PC-9 (cell line): ENCODE results near the gene TMEM97. TPM values are rescaled to one million over a fixed set of nuclear protein-coding genes. Genes with fewer than 3 reads are reported as not detected.

ENCODE experiments used
- BruUV-seq: library from RNA; stranded (reverse); fragments of 400-500 nt; replicated peaks from 2 replicates; lab custom pipeline; 2021; lab: Mats Ljungman, UMichigan
- CTCF ChIA-PET: fragments of 300-600 bp; sonication (Branson Sonifier 250); formaldehyde crosslinking; loops from one replicate; lab custom pipeline; 2022; ENCODE audit warnings: antibody characterized with exemption; lab: Charles Lee
- POLR2A ChIA-PET: fragments of 300-600 bp; sonication (Branson Sonifier 250); formaldehyde crosslinking; loops from one replicate; lab custom pipeline; 2022; ENCODE audit warnings: antibody characterized with exemption; ENCODE audit not compliant: unreplicated experiment; lab: Charles Lee
- DNase-seq, 2 experiments: peaks; one replicate each; pipeline versions ENCODE4 v3.0.0 to v3.0.0-alpha.2; 2015 to 2022; ENCODE audit warnings: mixed read lengths in 1 of 2
- H2AFZ ChIP-seq: fragments of 200-600 bp; sonication (generic); 2 replicates; pipeline ENCODE4 v1.8.1; 2017; ENCODE audit warnings: antibody characterized with exemption
- H3F3A ChIP-seq: fragments of 200-600 bp; sonication (generic); 2 replicates; pipeline ENCODE4 v1.8.1; 2017; ENCODE audit warnings: antibody characterized with exemption, mild to moderate bottlenecking, low read depth; ENCODE audit not compliant: insufficient read depth
- H3K27ac ChIP-seq: fragments of 200-600 bp; sonication (generic); 2 replicates; pipeline ENCODE4 v1.6.1; 2016; ENCODE audit warnings: mixed run types
- H3K27me3 ChIP-seq: fragments of 200-600 bp; sonication (generic); 2 replicates; pipeline ENCODE4 v1.6.1; 2016; ENCODE audit warnings: low read depth, mixed run types; ENCODE audit not compliant: insufficient read depth
- H3K36me3 ChIP-seq: fragments of 200-600 bp; sonication (generic); 2 replicates; pipeline ENCODE4 v1.6.1; 2016; ENCODE audit warnings: low read depth, mixed run types
- H3K4me1 ChIP-seq: fragments of 200-600 bp; sonication (generic); replicated peaks from 2 replicates; pipeline ENCODE4 v1.6.1; 2016; ENCODE audit warnings: mixed run types; ENCODE audit not compliant: insufficient read depth
- H3K4me2 ChIP-seq: fragments of 200-600 bp; sonication (generic); 2 replicates; pipeline ENCODE4 v1.6.1; 2017; ENCODE audit warnings: mixed run types
- H3K4me3 ChIP-seq: fragments of 200-600 bp; sonication (generic); 2 replicates; pipeline ENCODE4 v1.6.1; 2016; ENCODE audit warnings: mixed run types
- H3K79me2 ChIP-seq: fragments of 200-600 bp; sonication (generic); 2 replicates; pipeline ENCODE4 v1.6.1; 2017; ENCODE audit warnings: low read depth, mixed run types
- H3K9me2 ChIP-seq: fragments of 200-600 bp; sonication (generic); 2 replicates; pipeline ENCODE4 v1.8.1; 2017; ENCODE audit warnings: mild to moderate bottlenecking; ENCODE audit not compliant: insufficient read depth
- H3K9me3 ChIP-seq: fragments of 200-600 bp; sonication (generic); 2 replicates; pipeline ENCODE4 v1.8.1; 2016; ENCODE audit warnings: low read depth; ENCODE audit not compliant: insufficient read depth
- H4K20me1 ChIP-seq: fragments of 200-600 bp; sonication (generic); 2 replicates; pipeline ENCODE4 v1.8.1; 2017; ENCODE audit not compliant: insufficient read depth
- CTCF ChIP-seq: fragments of 200-600 bp; sonication (generic); conservative IDR thresholded peaks from 2 replicates; pipeline ENCODE4 v1.6.1; 2017; ENCODE audit warnings: mixed run types, antibody characterized with exemption, mild to moderate bottlenecking, moderate library complexity
- EZH2 ChIP-seq: fragments of 200-600 bp; sonication (generic); IDR thresholded peaks from 2 replicates; pipeline ENCODE4 v1.8.0; 2017; ENCODE audit warnings: antibody characterized with exemption, low read depth
- intact Hi-C: fragments of 100-400 bp; cut with micrococcal nuclease; formaldehyde crosslinking; loops from one replicate; pipeline ENCODE4 v1.10.0; 2022; ENCODE audit not compliant: unreplicated experiment
- total RNA-seq: library from RNA; stranded (reverse); gene quantifications from 2 replicates; pipeline ENCODE4 v1.2.3, GENCODE V29; 2021

Gene TMEM97
- total RNA-seq, 1 experiment from 2014 or later, result 46.4 TPM

GRCh38 chr17:28370744-28371103 is 51.7 kb downstream of the TMEM97 start:
- no peak overlapping the region for H3K4me3 ChIP-seq
- H4K20me1 ChIP-seq, result no peaks in the 10 kb centered on the region
- TF ChIP-seq CTCF (no peak), EZH2 (no peak)
- no peaks in the 10 kb centered on the region for H3K36me3 ChIP-seq
- H3K4me1 ChIP-seq, result peaks cover 18% of the 10 kb centered on the region
- peak overlapping the region; percentile 46 for H3K4me2 ChIP-seq
- no peak for DNase-seq
- ChIA-PET POLR2A (interaction anchor here (1.4 kb wide), 1 partner anchor 13 kb away, joined by 6 read pairs; the partner anchor contains the start of gene POLDIP2), CTCF (no interaction called here)
- no peaks in the 10 kb centered on the region for H3K9me2 ChIP-seq
- H3K27me3 ChIP-seq, result no peaks in the 10 kb centered on the region
- BruUV-seq, result no TSS peak
- H3K79me2 ChIP-seq, result no peaks in the 10 kb centered on the region
- H3F3A ChIP-seq, result peaks cover 17% of the 10 kb centered on the region; the same call in 1 of the 2 replicates
- no peaks in the 10 kb centered on the region for H3K9me3 ChIP-seq
- H3K27ac ChIP-seq, result no peak overlapping the region
- H2AFZ ChIP-seq, result no peak overlapping the region
- intact Hi-C loops, result no loop called here

- POLR2A ChIA-PET, result no interaction called here
- H3K4me1 ChIP-seq, result peaks cover 18% of the 10 kb centered on the region
- intact Hi-C loops, result loop anchor here (2.0 kb wide), 1 partner anchor 53 kb away; the partner anchor contains the start of gene TMEM97
Observed at GRCh38 chr17:28371245-28372202, 52.5 kb downstream of the TMEM97 start, which contains the start of gene SARM1. Gene SARM1 (plus strand): TSS chr17:28371694. CDS start chr17:28372033, 339 bp downstream.

More at GRCh38 chr17:28371245-28372202, 52.5 kb downstream of the TMEM97 start, which contains the start of gene SARM1:
- BruUV-seq, result no TSS peak
- H3K4me2 ChIP-seq, result peak within 1 kb of the TSS; percentile 46
- no peaks in the 10 kb centered on the region for H3K9me3 ChIP-seq
- no peaks in the 10 kb centered on the region for H3K36me3 ChIP-seq
- H4K20me1 ChIP-seq, result no peaks in the 10 kb centered on the region
- CTCF ChIA-PET, result no interaction called here
- H3K79me2 ChIP-seq, result no peaks in the 10 kb centered on the region
- H3K4me3 ChIP-seq, result no peak within 1 kb of the TSS
- no peaks in the 10 kb centered on the region for H3K9me2 ChIP-seq
- H3K27ac ChIP-seq, result no peak within 1 kb of the TSS
- no peaks in the 10 kb centered on the region for H3K27me3 ChIP-seq
- no peak for TF ChIP-seq EZH2
- no peak for TF ChIP-seq CTCF
- no peak within 1 kb of the TSS for H2AFZ ChIP-seq
- no peak for DNase-seq
- peaks cover 15% of the 10 kb centered on the region; the same call in 1 of the 2 replicates for H3F3A ChIP-seq
